ENCODE results near the gene ERCC6. TPM values are rescaled to one million over a fixed set of nuclear protein-coding genes. Genes with fewer than 3 reads are reported as not detected.

The ERCC6 gene
- total and polyA plus RNA-seq, 10 of the 15 experiments (the other 5 are each of a cell fraction or from before 2014, with no cell fraction given), result 4.3 to 15.6 (median 7.8) TPM

DNA sequence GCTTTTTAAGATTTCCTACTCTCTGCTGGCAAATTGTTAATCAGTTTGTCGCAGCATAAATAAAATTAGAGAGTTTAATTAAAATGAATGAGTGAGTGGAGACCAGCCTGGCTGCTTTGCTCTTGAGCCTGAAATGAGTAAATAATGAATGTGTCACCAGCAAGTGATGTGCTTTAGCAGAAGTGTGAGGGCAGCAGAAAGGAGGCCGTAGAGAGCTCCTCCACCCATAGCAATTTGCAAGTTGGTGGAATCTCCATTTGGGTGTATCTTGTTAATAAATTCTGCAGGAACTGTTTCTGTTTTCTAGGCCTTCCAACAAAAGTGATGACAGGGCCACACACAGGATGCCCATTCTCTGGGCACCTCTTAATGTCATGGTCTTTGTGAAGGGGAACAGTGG, 18.8 kb upstream of the ERCC6 start (continued):
- no peak for TF ChIP-seq NFXL1 (IDR thresholded peaks at IDR 0.05; ENCODE audit: borderline replicate concordance)
- no peak for TF ChIP-seq NRF1 (conservative IDR thresholded peaks at IDR 0.05; ENCODE audit: low read depth, low read length)

DNA sequence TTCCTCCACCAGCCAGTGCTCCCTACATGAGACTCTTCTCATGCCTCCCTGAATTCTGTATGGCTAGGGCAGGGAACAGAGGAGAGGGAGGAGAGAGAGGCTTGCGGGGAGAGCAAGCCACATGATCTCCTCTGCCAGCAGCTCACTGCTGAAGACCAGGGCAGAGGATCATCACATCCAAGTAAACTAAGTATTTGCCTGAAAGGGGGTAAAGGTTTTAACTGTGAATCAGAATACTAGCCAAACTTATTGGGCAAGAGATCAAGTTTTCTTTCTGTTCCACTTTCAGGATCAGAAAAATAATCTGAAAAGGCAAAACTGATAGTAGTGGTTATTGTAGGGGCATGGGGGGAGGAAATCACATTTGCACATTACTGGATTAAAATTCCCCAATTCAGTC, 17.8 kb upstream of the ERCC6 start:
- H3K27me3 ChIP-seq (replicated peaks in 1 of 2; ENCODE audit: control insufficient read depth in 2 of 2, insufficient read depth in 2 of 2, low read length in 1 of 2), result no peaks in the 10 kb centered on the region
- no peaks in the 10 kb centered on the region for H3K79me2 ChIP-seq (ENCODE audit: control insufficient read depth, insufficient read depth, low read length)
- RAD21 ChIA-PET (ENCODE audit: unreplicated experiment), result no interaction called here
- POLR2A ChIA-PET, result no interaction called here
- H3K4me2 ChIP-seq (ENCODE audit: control insufficient read depth, insufficient read depth), result peak overlapping the region; percentile 11; the same call in 1 of the 2 replicates
- in situ Hi-C loops (cut with MboI), result no loop called here
- ATAC-seq, result no peak
- H3K4me3 ChIP-seq, result no peak overlapping the region
- no peak for FAIRE-seq
- DNase-seq (ENCODE audit: low read depth, low spot score), result no peak
- H3K36me3 ChIP-seq (ENCODE audit: control insufficient read depth in 2 of 2, insufficient read depth in 2 of 2, low read length in 1 of 2), result no peaks in the 10 kb centered on the region
- no peaks in the 10 kb centered on the region for H4K20me1 ChIP-seq (ENCODE audit: control insufficient read depth, insufficient read depth)
- peaks cover 7% of the 10 kb centered on the region for H3K4me1 ChIP-seq (ENCODE audit: control insufficient read depth, insufficient read depth, low read length)
- no peak overlapping the region for H3K27ac ChIP-seq (ENCODE audit: control insufficient read depth, insufficient read depth)
- H3K9me3 ChIP-seq (replicated peaks; ENCODE audit: control insufficient read depth, insufficient read depth, low read length), result no peaks in the 10 kb centered on the region
- SMC1A ChIA-PET (ENCODE audit: uncharacterized antibody, unreplicated experiment), result no interaction called here
- no peak overlapping the region for H3K9ac ChIP-seq (ENCODE audit: control insufficient read depth, insufficient read depth, low read length)
- no peak for TF ChIP-seq SREBF1 (IDR thresholded peaks at IDR 0.05; ENCODE audit: low read length)
- TF ChIP-seq, protein P1, sequence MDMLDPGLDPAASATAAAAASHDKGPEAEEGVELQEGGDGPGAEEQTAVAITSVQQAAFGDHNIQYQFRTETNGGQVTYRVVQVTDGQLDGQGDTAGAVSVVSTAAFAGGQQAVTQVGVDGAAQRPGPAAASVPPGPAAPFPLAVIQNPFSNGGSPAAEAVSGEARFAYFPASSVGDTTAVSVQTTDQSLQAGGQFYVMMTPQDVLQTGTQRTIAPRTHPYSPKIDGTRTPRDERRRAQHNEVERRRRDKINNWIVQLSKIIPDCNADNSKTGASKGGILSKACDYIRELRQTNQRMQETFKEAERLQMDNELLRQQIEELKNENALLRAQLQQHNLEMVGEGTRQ (IDR thresholded peaks at IDR 0.05; ENCODE audit: borderline replicate concordance, low read depth, low read length), result no peak
- BruUV-seq (replicated peaks), result no TSS peak
- intact Hi-C loops (cut with micrococcal nuclease; ENCODE audit: unreplicated experiment), result no loop called here
- CTCF ChIA-PET, result interaction anchor here (1.0 kb wide), 1 partner anchor 32 kb away, joined by 3 read pairs; no protein-coding TSS in a partner anchor
- 82% methylated on average over 1 of the region's 1 CpG for WGBS (ENCODE audit: insufficient coverage, insufficient replicate concordance, low lambda C conversion rate, missing lambda C conversion rate)
- no peak overlapping the region for H2AFZ ChIP-seq (ENCODE audit: control insufficient read depth, low read depth, low read length)

DNA sequence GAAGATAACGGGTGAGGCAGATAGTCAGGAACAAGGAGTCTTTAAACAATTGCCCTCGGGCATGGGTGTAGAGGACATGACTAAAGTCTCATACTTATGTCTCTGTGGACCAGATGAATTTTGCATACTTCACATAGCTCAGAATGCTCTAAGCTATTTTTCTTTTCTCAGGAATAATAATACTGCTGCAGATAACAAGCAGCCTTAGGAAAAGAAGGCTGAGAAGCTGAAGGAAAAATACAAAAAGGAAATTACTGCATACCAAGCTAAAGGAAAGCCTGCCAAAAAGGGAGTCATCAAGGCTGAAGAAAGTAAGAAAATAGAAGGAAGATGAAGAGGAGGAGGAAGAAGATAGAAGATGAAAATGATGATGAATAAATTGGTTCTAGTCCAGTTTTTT, 13.4 kb upstream of the ERCC6 start:
- no peak for FAIRE-seq
- intact Hi-C loops (cut with micrococcal nuclease; ENCODE audit: unreplicated experiment), result no loop called here
- no peak overlapping the region for H2AFZ ChIP-seq (ENCODE audit: control insufficient read depth, low read depth, low read length)
- no peak for TF ChIP-seq ATF7 (IDR thresholded peaks at IDR 0.05; ENCODE audit: low read depth)
- no peak for TF ChIP-seq EZH2 (IDR thresholded peaks at IDR 0.05; ENCODE audit: borderline replicate concordance, control insufficient read depth, low read depth, low read length)
- TF ChIP-seq, protein P2, sequence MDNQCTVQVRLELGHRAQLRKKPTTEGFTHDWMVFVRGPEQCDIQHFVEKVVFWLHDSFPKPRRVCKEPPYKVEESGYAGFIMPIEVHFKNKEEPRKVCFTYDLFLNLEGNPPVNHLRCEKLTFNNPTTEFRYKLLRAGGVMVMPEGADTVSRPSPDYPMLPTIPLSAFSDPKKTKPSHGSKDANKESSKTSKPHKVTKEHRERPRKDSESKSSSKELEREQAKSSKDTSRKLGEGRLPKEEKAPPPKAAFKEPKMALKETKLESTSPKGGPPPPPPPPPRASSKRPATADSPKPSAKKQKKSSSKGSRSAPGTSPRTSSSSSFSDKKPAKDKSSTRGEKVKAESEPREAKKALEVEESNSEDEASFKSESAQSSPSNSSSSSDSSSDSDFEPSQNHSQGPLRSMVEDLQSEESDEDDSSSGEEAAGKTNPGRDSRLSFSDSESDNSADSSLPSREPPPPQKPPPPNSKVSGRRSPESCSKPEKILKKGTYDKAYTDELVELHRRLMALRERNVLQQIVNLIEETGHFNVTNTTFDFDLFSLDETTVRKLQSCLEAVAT (IDR thresholded peaks at IDR 0.05), result no peak
- TF ChIP-seq SIN3A (IDR thresholded peaks at IDR 0.05; ENCODE audit: low read depth, low read length), result no peak
- TF ChIP-seq YBX1 (IDR thresholded peaks at IDR 0.05), result no peak
- no peak for TF ChIP-seq CHD4 (IDR thresholded peaks at IDR 0.05)
- TF ChIP-seq, protein P3, sequence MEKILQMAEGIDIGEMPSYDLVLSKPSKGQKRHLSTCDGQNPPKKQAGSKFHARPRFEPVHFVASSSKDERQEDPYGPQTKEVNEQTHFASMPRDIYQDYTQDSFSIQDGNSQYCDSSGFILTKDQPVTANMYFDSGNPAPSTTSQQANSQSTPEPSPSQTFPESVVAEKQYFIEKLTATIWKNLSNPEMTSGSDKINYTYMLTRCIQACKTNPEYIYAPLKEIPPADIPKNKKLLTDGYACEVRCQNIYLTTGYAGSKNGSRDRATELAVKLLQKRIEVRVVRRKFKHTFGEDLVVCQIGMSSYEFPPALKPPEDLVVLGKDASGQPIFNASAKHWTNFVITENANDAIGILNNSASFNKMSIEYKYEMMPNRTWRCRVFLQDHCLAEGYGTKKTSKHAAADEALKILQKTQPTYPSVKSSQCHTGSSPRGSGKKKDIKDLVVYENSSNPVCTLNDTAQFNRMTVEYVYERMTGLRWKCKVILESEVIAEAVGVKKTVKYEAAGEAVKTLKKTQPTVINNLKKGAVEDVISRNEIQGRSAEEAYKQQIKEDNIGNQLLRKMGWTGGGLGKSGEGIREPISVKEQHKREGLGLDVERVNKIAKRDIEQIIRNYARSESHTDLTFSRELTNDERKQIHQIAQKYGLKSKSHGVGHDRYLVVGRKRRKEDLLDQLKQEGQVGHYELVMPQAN (conservative IDR thresholded peaks at IDR 0.05), result no peak
- TF ChIP-seq IKZF2 (IDR thresholded peaks at IDR 0.05), result no peak
- TF ChIP-seq MEF2A (IDR thresholded peaks at IDR 0.05; ENCODE audit: insufficient read depth, low read depth, low read length), result no peak

More for the DNA sequence above, 13.4 kb upstream of the ERCC6 start:
- ATAC-seq (no peak), DNase-seq (ENCODE audit: low read depth, low spot score) (no peak)
- Histone ChIP-seq H3K4me1 (ENCODE audit: control insufficient read depth, insufficient read depth, low read length) (peaks cover 7% of the 10 kb centered on the region), H3K9ac (ENCODE audit: control insufficient read depth, insufficient read depth, low read length) (no peak overlapping the region), H3K27ac (ENCODE audit: control insufficient read depth, insufficient read depth) (no peak overlapping the region), H3K9me3 (replicated peaks; ENCODE audit: control insufficient read depth, insufficient read depth, low read length) (no peaks in the 10 kb centered on the region), H3K4me2 (ENCODE audit: control insufficient read depth, insufficient read depth) (no peak overlapping the region), H3K36me3 (ENCODE audit: control insufficient read depth in 2 of 2, insufficient read depth in 2 of 2, low read length in 1 of 2) (no peaks in the 10 kb centered on the region), H3K79me2 (ENCODE audit: control insufficient read depth, insufficient read depth, low read length) (no peaks in the 10 kb centered on the region), H4K20me1 (ENCODE audit: control insufficient read depth, insufficient read depth) (no peaks in the 10 kb centered on the region), H3K4me3 (no peak overlapping the region), H3K27me3 (replicated peaks in 1 of 2; ENCODE audit: control insufficient read depth in 2 of 2, insufficient read depth in 2 of 2, low read length in 1 of 2) (no peaks in the 10 kb centered on the region)
- ChIA-PET SMC1A (ENCODE audit: uncharacterized antibody, unreplicated experiment) (interaction anchor here (0.6 to 1.1 kb wide), 2 partner anchors 9 to 16 kb away, joined by 3 read pairs; no protein-coding TSS in a partner anchor), RAD21 (ENCODE audit: unreplicated experiment) (interaction anchor here (0.7 to 0.9 kb wide), 2 partner anchors 13 to 23 kb away, joined by 4 read pairs; partner anchors contain the start of gene ERCC6), POLR2A (no interaction called here), CTCF (interaction anchor here (0.6 to 1.1 kb wide), 2 partner anchors 13 to 403 kb away, joined by 3 to 5 read pairs; no protein-coding TSS in a partner anchor)
- in situ Hi-C loops (cut with MboI), result no loop called here
- WGBS (ENCODE audit: insufficient coverage, insufficient replicate concordance, low lambda C conversion rate, missing lambda C conversion rate), result 9% methylated on average over 2 of the region's 2 CpGs
- no TSS peak for BruUV-seq (replicated peaks)

Data from GM12878 (cell line).